ENCODE measurements around the gene TUBGCP4.

DNA sequence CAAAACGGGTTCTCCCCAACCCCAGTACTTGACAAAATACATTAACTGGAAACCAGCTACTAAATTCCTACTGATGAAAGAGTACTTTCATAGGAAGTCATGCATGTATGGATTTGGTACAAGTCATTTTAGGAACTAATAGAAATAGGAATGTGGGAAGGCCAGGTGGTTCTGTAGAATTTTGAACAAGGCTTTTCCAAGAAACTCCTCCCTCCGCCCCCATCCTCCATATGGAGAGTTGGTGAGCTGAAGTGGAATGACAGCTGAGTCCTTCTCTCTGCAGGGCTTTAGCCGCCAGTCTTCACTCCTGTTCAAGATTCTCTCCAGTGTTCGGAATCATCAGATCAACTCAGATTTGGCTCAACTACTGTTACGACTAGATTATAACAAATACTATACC lies 33.2 kb downstream of the TUBGCP4 start:
- no peak for TF ChIP-seq POLR2AphosphoS5 (IDR thresholded peaks at IDR 0.05; ENCODE audit: low read depth, low read length)
- no peak for TF ChIP-seq TAF1 (IDR thresholded peaks at IDR 0.05; ENCODE audit: borderline replicate concordance, insufficient read depth, low read length)
- TF ChIP-seq, protein P1, sequence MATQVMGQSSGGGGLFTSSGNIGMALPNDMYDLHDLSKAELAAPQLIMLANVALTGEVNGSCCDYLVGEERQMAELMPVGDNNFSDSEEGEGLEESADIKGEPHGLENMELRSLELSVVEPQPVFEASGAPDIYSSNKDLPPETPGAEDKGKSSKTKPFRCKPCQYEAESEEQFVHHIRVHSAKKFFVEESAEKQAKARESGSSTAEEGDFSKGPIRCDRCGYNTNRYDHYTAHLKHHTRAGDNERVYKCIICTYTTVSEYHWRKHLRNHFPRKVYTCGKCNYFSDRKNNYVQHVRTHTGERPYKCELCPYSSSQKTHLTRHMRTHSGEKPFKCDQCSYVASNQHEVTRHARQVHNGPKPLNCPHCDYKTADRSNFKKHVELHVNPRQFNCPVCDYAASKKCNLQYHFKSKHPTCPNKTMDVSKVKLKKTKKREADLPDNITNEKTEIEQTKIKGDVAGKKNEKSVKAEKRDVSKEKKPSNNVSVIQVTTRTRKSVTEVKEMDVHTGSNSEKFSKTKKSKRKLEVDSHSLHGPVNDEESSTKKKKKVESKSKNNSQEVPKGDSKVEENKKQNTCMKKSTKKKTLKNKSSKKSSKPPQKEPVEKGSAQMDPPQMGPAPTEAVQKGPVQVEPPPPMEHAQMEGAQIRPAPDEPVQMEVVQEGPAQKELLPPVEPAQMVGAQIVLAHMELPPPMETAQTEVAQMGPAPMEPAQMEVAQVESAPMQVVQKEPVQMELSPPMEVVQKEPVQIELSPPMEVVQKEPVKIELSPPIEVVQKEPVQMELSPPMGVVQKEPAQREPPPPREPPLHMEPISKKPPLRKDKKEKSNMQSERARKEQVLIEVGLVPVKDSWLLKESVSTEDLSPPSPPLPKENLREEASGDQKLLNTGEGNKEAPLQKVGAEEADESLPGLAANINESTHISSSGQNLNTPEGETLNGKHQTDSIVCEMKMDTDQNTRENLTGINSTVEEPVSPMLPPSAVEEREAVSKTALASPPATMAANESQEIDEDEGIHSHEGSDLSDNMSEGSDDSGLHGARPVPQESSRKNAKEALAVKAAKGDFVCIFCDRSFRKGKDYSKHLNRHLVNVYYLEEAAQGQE (IDR thresholded peaks at IDR 0.05; ENCODE audit: insufficient read depth in 1 of 2, low read depth in 2 of 2, low read length in 2 of 2) = no peak
- TF ChIP-seq SIN3A (IDR thresholded peaks at IDR 0.05; ENCODE audit: borderline replicate concordance, insufficient read depth, low read length) = no peak
